ENCODE measurements around the gene ENGASE.

Gene ENGASE

GRCh38 chr17:79084291-79085153 is 9.9 kb downstream of the ENGASE start:
- Histone ChIP-seq H3K4me3 (no peak overlapping the region), H3K9me3 (replicated peaks in 1 of 11) (no peaks in the 10 kb centered on the region), H3K27me3 (no peaks in the 10 kb centered on the region), H3K9ac (no peak overlapping the region), H4K20me1 (peaks cover 36 to 91% (median 62%) of the 10 kb centered on the region in 11 experiments; a peak in 21 of 22 replicates), H3K4me2 (no peak overlapping the region), H3K36me3 (peaks cover 39 to 76% (median 66%) of the 10 kb centered on the region in 11 experiments), H3K27ac (no peak overlapping the region), H3K4me1 (peaks cover 0 to 25% (median 17%) of the 10 kb centered on the region in 10 experiments; a peak in 14 of 20 replicates)
- no peak for TF ChIP-seq Cebpa-rat (IDR thresholded peaks at IDR 0.05)

GRCh38 chr17:79085154-79085920 is 10.7 kb downstream of the ENGASE start:
- H3K36me3 ChIP-seq = peaks cover 32 to 68% (median 57%) of the 10 kb centered on the region in 11 experiments
- H3K4me2 ChIP-seq = no peak overlapping the region
- peaks cover 36 to 91% (median 58%) of the 10 kb centered on the region in 11 experiments; a peak in 21 of 22 replicates for H4K20me1 ChIP-seq
- no peaks in the 10 kb centered on the region for H3K9me3 ChIP-seq (replicated peaks in 1 of 11)
- H3K4me1 ChIP-seq = peaks cover 0 to 23% (median 17%) of the 10 kb centered on the region in 10 experiments; a peak in 14 of 20 replicates
- no peak for TF ChIP-seq Cebpa-rat (IDR thresholded peaks at IDR 0.05)
- H3K4me3 ChIP-seq = no peak overlapping the region
- no peak overlapping the region for H3K9ac ChIP-seq
- no peaks in the 10 kb centered on the region for H3K27me3 ChIP-seq
- no peak overlapping the region for H3K27ac ChIP-seq

GRCh38 chr17:79085921-79086551 is 11.4 kb downstream of the ENGASE start:
- Histone ChIP-seq H3K9ac (no peak overlapping the region), H3K36me3 (peaks cover 28 to 62% (median 53%) of the 10 kb centered on the region in 11 experiments), H3K4me1 (peaks cover 0 to 24% (median 17%) of the 10 kb centered on the region in 10 experiments; a peak in 13 of 20 replicates), H3K9me3 (replicated peaks in 1 of 11) (no peaks in the 10 kb centered on the region), H4K20me1 (peaks cover 36 to 93% (median 60%) of the 10 kb centered on the region in 11 experiments; a peak in 21 of 22 replicates), H3K27me3 (no peaks in the 10 kb centered on the region), H3K4me2 (no peak overlapping the region), H3K27ac (no peak overlapping the region), H3K4me3 (no peak overlapping the region)
- TF ChIP-seq Cebpa-rat (IDR thresholded peaks at IDR 0.05) = no peak

- H3K9me3 ChIP-seq (replicated peaks in 1 of 11) = no peaks in the 10 kb centered on the region
- TF ChIP-seq Cebpa-rat (IDR thresholded peaks at IDR 0.05) = no peak
- H3K4me1 ChIP-seq = peaks cover 0 to 26% (median 19%) of the 10 kb centered on the region in 10 experiments; a peak in 15 of 20 replicates
- no peak overlapping the region for H3K9ac ChIP-seq
- H3K36me3 ChIP-seq = peaks cover 28 to 58% (median 52%) of the 10 kb centered on the region in 11 experiments
- H3K27me3 ChIP-seq = no peaks in the 10 kb centered on the region
- H3K4me3 ChIP-seq = no peak overlapping the region
- no peak overlapping the region for H3K27ac ChIP-seq
- H4K20me1 ChIP-seq = peaks cover 36 to 99% (median 60%) of the 10 kb centered on the region in 11 experiments; a peak in 21 of 22 replicates
- no peak overlapping the region for H3K4me2 ChIP-seq
These were observed 12.2 kb downstream of the ENGASE start for GRCh38 chr17:79086609-79087427.

- TF ChIP-seq Cebpa-rat (IDR thresholded peaks at IDR 0.05) = no peak
- H3K9ac ChIP-seq = no peak overlapping the region
- no peak overlapping the region for H3K27ac ChIP-seq
- H3K27me3 ChIP-seq = peaks cover 0 to 4% (median 2%) of the 10 kb centered on the region in 11 experiments; a peak in 8 of 22 replicates
- peaks cover 35 to 99% (median 52%) of the 10 kb centered on the region in 11 experiments; a peak in 20 of 22 replicates for H4K20me1 ChIP-seq
- peaks cover 0 to 26% (median 19%) of the 10 kb centered on the region in 10 experiments; a peak in 16 of 20 replicates for H3K4me1 ChIP-seq
- H3K4me3 ChIP-seq = no peak overlapping the region
- H3K9me3 ChIP-seq (replicated peaks in 1 of 11) = no peaks in the 10 kb centered on the region
- H3K4me2 ChIP-seq = no peak overlapping the region
- peaks cover 21 to 50% (median 46%) of the 10 kb centered on the region in 11 experiments for H3K36me3 ChIP-seq
These were observed 13.0 kb downstream of the ENGASE start for GRCh38 chr17:79087428-79088143.

GRCh38 chr17:79088247-79088996 is 13.8 kb downstream of the ENGASE start:
- no peak for TF ChIP-seq Cebpa-rat (IDR thresholded peaks at IDR 0.05)
- no peaks in the 10 kb centered on the region for H3K9me3 ChIP-seq (replicated peaks in 1 of 11)
- H3K27me3 ChIP-seq = peaks cover under 1 to 12% (median 10%) of the 10 kb centered on the region in 11 experiments; a peak in 18 of 22 replicates
- H3K4me2 ChIP-seq = no peak overlapping the region
- peaks cover 27 to 99% (median 52%) of the 10 kb centered on the region in 11 experiments; a peak in 20 of 22 replicates for H4K20me1 ChIP-seq
- no peak overlapping the region for H3K27ac ChIP-seq
- no peak overlapping the region for H3K9ac ChIP-seq
- no peak overlapping the region for H3K4me3 ChIP-seq
- peaks cover 13 to 42% (median 37%) of the 10 kb centered on the region in 11 experiments; a peak in 21 of 22 replicates for H3K36me3 ChIP-seq
- peaks cover 0 to 34% (median 25%) of the 10 kb centered on the region in 10 experiments; a peak in 16 of 20 replicates for H3K4me1 ChIP-seq

GRCh38 chr17:79088997-79089328 is 14.3 kb downstream of the ENGASE start:
- H3K27me3 ChIP-seq = peaks cover 6 to 17% (median 15%) of the 10 kb centered on the region in 11 experiments; a peak in 18 of 22 replicates
- no peak overlapping the region for H3K9ac ChIP-seq
- H3K4me3 ChIP-seq = no peak overlapping the region
- H3K9me3 ChIP-seq (replicated peaks in 1 of 11) = no peaks in the 10 kb centered on the region
- no peak for TF ChIP-seq Cebpa-rat (IDR thresholded peaks at IDR 0.05)
- no peak overlapping the region for H3K27ac ChIP-seq
- H3K36me3 ChIP-seq = peaks cover 9 to 37% (median 32%) of the 10 kb centered on the region in 11 experiments; a peak in 20 of 22 replicates
- H3K4me1 ChIP-seq = peaks cover 0 to 40% (median 30%) of the 10 kb centered on the region in 10 experiments; a peak in 16 of 20 replicates
- peaks cover 23 to 99% (median 48%) of the 10 kb centered on the region in 11 experiments; a peak in 20 of 22 replicates for H4K20me1 ChIP-seq
- H3K4me2 ChIP-seq = no peak overlapping the region

Data from BLaER1 treated with 17β-estradiol and CSF1 and Interleukin-3, amounts not matched to agents 10 nM and 100 nM (cell line).